GM19099 (cell line): ENCODE data around the gene RPH3AL.

Source experiments
- POLR2A ChIP-seq: IDR thresholded peaks from 3 replicates; pipeline ENCODE4 v1.6.1; 2011; ENCODE audit warnings: low read depth; ENCODE audit not compliant: insufficient read length; ENCODE audit errors: extremely low read depth

Gene RPH3AL

DNA sequence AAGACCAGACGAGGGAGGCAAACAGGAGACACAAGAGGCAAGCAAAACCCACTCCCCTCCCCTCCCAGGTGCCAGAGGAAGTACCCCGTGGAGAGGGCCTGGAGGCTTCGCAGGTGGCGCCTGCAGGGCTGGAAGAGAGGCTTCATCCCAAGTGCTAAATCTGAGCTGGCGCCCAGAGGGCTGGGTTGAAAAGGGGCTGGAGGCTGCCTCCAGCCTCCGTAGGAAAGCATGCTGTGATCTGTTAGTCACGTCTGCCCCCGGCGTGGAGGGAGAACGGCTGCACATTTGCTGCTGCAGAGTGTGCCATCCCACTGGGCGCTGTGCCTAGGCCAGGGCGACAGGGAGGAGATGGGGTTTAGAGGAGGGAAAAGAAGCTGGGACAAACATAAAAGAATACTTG, 16.9 kb downstream of the RPH3AL start:
- TF ChIP-seq POLR2A = no peak

DNA sequence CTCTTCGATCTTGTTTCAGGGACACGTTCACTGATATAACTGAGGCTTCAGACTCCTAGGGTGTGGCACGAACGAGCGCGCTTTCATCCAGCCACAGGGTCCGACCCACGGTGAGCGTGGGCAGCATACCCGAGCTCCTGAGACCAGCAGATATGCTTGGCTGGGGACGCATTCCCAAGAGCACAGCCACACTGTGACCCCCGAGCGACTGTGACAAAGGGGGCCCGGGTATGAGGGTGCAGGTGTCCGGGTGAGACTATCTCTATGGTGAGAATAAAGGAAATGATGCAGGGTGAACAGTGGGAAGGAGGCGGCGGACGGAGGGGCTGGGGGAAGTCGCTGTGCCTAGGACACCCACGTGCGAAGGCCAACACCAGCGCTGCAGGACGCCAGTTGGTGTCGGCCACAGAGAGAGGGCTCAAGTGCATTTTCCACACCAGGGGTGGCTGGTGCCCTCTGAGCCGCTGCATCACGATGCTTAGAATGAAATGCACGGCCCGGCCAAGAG, 17.6 kb downstream of the RPH3AL start:
- TF ChIP-seq POLR2A = no peak

DNA sequence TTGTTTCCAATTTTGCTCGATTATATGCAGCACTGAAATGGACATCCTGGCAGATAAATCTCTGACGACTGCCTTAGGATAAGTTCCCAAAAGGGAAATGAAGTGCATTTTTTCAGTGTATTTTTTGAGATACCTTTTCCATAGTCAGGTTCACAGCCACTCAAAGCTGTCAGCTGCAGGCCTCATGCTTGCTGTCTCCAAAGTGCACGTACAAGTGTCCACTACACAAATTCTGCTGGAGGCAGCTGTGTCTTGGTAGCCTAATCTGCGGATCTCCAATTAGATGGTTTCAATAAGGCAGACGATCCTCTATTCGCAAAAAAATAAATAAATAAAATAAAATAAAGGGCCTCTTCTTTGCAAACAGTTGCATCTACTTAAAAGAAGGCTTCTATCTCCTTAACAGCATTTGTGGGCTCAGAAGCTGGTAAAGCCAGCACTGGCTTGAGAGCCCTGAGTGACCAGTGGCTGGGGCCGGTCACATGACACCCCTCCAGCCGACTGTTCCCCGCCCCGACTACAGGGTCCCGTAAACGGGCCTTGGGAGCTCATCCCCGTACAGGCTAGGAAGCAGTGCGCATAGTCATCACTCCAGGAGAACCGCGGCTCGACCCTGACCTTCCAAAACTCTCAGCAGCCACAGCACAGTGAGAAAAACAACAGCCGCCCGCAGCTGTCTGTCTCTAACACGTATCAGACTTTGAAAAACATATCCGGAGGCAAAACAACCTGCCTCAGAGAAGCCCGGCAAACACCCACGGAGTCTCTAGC, 18.8 kb downstream of the RPH3AL start:
- TF ChIP-seq POLR2A = no peak

DNA sequence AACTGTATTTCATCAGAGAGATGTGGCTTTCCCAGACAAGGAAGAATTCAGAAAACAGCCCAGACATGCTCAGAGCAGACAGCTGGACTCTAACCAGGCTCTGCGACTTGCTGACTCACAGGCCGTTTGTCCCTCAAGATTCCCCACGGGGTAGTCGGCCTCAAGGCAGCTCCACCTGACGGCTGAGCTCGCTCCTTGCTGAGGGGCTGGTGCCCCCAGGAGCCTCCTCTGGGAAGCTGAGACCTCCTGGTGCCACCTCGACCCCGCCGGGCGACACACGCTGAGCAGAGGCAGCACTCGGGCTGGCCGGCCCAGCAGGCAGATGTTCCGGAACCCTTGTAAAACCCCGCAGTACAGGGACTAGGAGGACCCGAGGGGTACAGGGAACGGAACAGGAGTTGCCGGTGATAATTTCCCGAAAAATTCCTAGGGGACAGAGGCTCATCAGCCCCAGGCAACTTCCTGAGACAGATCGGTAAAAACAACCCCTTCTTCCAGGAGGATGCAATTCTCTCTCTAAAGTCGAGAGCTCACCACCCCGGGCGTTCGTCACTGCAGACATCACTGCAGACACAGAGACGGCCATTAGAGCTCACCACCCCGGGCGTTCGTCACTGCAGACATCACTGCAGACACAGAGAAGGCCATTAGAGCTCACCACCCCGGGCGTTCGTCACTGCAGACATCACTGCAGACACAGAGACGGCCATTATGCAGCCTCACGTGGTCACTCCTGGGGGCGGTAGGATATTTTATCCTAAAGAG, 19.9 kb downstream of the RPH3AL start:
- TF ChIP-seq POLR2A = no peak

DNA sequence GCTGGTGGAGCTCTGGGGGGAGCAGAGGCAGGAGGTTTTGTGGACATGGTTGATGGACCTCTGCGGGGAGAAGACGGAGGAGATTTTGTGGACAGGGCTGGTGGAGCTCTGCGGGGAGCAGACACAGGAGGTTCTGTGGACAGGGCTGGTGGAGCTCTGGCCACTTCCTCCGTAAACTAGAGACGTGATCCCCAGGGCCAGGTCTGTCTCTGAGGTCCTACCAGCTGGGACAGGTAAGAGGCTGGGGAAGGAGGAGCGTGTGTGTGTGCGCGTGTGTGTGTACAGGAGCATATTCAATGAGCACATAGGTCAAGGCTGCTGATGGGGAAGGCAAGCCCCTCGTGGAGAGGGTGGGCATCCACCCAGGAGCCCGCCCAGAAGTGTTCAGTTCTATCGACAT, 20.6 kb downstream of the RPH3AL start:
- TF ChIP-seq POLR2A = no peak

DNA sequence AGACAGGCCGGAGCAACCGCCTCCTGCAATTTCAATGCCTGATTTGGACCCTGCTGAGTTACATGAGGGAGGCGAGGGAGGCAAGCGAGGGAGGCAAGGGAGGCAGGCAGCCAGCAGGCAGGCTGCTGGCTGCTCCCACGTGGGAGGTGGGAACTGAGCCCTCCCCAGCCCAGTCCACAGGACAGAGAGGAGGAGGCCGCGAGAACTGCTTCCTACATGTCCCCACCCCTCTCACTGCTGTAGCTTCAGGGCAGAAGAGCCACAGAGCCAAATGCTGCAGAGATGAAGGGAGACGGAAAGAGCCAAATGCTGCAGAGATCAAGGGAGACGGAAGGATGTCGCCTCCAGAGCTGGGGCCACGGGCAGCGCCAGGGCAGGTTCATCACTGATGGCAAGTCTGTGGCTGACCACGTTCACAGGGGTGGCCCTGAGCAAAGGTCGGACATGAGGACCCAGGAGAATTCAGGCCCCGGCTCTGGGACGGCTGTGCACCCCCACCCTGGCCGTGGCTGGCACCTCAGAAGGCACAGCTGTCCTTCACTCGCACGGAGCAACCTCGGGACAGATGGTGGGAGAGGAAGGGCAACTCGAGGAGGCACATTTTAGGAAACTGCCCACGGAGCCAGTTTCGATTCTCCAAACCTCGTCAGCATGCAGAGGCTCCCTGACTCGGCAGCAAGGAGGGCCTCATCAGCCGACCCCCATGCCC, 21.5 kb downstream of the RPH3AL start:
- no peak for TF ChIP-seq POLR2A

DNA sequence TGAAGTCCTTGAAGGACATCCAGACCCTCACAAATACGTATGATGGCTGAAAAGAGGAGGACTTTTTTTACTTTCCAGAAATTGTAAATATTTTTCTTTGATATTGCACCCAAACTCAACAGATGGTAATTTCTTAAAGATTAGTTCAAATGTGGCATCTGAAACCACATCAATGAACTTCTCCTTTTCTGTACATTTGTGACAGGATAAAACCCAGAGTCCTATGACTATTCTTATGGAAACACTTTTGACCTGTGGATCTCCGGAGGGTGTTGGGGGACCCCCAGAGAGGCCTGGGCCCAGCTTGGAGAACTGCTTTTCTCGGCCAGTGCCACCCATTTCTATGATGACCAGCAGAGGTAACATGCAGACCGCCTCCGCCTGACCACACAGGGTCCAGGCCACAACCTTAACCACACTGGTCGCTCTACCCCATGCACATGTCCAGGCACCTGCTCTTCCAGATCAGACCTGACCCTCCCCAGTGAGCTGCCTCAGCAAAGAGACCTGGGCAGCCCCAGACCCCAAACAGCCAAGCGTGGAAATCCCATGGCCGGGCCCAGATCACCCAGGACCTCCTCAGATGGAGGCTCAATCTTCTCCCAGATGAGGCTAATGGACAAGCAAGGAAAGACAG, 22.7 kb downstream of the RPH3AL start:
- TF ChIP-seq POLR2A = no peak

DNA sequence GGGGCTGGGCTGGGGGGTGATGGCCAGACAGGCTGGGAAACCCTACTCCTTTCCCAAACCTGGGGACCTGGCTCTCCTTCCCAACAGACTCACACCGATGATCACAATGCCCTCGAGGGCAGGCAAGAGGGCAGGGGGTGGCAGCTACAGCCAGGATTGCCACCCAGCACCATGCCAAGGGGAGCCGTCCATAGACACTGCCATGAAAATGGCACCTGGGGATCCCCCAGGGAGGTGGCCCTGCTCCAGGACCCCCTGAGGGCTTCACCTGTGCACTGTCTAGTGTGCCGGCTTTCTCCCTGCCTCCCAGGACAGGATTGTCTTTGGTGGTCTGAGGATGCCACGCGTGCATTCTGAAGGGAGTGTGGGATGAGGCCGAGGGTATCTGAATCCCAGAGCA, 24.6 kb downstream of the RPH3AL start:
- TF ChIP-seq POLR2A = no peak

DNA sequence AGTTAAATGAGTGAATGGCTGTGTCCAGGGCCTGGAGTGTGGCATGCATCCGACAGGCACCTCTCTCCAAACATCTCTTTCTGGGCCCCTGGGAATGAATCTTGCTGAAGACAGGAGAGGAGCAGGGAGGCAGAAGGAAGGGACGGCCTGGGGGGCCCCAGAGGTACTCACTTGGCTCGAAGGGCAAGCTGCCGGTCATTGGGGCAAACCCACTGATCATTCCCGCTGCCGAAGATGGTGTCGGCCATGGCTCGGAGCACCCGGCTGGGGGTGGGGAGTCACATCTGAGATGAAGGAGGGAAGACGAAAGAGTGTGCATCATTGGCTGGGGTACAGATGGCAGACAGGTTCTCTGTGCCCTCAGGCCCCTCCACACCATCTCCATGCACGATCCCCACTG, 25.3 kb downstream of the RPH3AL start:
- TF ChIP-seq POLR2A = no peak

DNA sequence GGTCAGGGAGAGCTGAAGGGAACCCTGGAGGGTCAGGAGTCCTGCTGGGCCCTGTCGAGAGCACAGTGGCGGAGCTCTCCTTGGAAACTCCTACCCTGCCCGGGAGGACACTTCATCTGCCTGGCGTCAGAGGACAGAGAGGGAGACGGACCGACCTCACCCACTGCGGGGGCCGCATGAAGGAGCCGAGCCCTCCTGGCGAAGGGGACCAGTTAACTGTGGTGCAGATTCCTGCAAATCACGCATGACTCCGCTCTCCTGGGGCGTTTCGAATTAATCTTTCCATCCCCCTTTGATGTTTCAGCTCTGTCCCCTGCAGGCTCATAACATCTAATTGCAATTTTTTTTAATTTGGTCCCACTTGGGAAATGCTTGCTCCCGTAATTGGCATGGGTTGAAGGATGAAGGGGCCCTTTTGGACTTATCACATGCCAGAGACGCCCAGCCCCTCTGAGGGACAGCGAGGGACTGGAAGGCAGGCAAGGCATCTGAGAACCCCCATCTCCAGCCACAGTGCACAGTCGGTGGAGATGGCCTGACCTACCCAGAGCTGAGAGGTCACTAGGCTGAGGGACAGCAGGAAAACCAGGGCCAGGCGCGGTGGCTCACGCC, 26.5 kb downstream of the RPH3AL start:
- TF ChIP-seq POLR2A = no peak

DNA sequence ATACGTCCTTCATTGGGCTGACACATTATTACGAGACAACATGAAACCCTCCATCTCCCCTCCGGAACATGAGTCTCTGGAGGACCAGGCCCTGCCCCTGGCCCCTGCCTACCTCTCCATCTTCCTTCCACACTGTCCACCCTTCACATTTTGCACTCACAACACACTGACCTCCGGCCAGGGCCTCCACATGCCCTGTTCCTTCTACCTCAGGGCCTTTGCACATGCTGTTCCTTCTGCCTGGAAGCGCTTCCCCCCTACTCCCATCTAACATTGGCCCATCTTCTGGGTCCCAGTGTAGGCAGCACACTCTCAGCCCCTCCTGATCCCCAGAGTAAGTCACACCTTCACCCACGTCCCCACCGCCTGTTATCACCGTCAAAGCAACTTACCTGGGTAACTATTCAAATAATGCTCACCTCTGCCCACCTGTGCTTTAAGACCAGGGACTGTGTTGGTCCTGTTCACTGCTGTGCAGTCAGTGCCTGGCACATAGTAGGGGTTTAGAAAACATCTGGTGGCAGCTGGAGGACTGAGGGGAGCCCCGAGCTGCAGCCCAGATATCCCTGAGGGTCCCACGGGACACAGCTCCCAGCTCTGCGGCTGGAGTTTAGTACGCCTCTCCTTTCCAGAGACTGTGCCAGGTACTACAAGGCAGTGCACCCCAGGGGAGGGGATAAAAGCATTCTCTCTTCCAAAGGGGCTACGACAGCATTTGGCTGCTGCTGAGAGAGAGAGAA, 27.2 kb downstream of the RPH3AL start:
- no peak for TF ChIP-seq POLR2A

DNA sequence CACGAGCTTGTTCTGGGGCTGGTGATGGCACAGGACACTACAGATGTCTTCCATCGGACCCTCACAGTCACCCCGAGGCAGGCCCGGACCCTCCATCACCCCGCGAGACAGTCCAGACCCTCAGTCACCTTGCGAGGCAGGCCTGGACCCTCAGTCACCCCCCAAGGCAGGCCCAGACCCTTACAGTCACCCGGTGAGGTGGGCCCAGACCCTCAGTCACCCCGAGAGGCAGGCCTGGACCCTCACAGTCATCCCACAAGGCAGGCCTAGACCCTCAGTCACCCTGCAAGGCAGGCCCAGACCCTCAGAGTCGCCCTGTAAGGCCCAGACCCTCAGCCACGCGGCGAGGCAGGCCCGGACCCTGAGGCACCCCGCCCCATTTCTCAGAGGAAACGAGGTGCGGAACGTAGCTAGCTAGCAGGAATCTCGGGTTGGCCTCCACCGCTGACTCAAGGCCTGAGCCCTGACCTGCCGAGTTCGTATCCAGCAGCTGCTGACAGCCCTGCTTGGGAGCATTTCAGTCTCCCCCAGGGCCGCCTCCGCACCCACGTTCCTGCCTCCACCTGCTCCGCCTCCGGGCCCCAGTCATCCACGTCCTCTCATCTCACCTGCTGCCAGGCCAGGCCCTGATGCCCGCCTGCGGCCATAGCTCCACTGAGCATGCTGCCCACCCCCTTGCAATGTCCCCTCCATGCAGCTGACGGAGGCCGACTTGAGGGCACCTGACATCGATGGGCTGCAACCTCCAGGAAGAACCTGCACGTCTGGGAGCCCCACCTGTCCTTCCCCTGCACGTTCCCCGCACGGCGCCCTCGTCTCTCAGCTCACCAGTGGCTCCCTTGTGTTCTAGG, 28.7 kb downstream of the RPH3AL start:
- TF ChIP-seq POLR2A = no peak

DNA sequence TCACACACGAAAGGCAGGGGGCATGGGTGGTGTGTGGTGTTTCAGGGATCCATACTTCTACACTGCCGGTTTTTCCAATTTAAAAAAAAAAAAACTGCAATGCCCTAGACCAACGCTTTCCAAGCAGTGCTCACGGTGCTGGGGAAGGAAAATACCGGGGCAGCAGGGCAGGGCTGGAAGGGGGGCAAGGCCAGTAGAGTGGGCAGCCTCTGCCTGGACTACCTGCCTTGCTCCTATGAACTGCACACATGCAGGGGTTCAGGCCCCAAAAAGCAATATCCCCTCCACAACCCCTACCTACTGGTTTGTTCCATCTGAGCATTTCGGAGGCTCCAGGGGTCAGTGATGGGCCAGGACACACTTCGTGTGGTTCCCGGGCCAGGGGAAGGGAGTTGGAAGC, 29.4 kb downstream of the RPH3AL start:
- no peak for TF ChIP-seq POLR2A
